Activated CD4-positive, CD25-positive, alpha-beta regulatory T cell treated with anti-CD3 and anti-CD28 coated beads, Interleukin-2, amount 50 U/mL, for 72 hours (primary cell): Measurements from ENCODE around the gene M6PR.
"Not testable (repeated sequence)": the region's sequence is repeated elsewhere in the genome, so short reads cannot be mapped to it uniquely, and the experiment has no call there.

Source experiments
- DNase-seq: peaks from one replicate; pipeline ENCODE4 v3.0.0; 2021

Gene M6PR

GRCh38 chr12:8950702-8951478 lies 1.4 kb upstream of the M6PR start:
- DNase-seq = no peak

GRCh38 chr12:8950221-8950527 lies 729 bp upstream of the M6PR start:
- DNase-seq = no peak

GRCh38 chr12:8948701-8949341 lies 624 bp downstream of the M6PR start:
- no peak for DNase-seq

GRCh38 chr12:8947737-8948136 lies 1.7 kb downstream of the M6PR start:
- DNase-seq = no peak

GRCh38 chr12:8946733-8947132 lies 2.7 kb downstream of the M6PR start:
- no peak for DNase-seq

GRCh38 chr12:8943565-8944186 lies 5.8 kb downstream of the M6PR start:
- no peak for DNase-seq

- DNase-seq = no peak
Observed at GRCh38 chr12:8941691-8942478, 7.6 kb downstream of the M6PR start.

GRCh38 chr12:8937842-8938442 lies 11.5 kb downstream of the M6PR start:
- DNase-seq = not testable (repeated sequence)

GRCh38 chr12:8936735-8937134 lies 12.7 kb downstream of the M6PR start:
- DNase-seq = no peak

- DNase-seq = not testable (repeated sequence)
Observed at GRCh38 chr12:8934080-8934479, 15.4 kb downstream of the M6PR start.

- DNase-seq = not testable (repeated sequence)
Observed at GRCh38 chr12:8932464-8932863, 17.0 kb downstream of the M6PR start.

- DNase-seq = not testable (repeated sequence)
Observed at GRCh38 chr12:8930655-8931323, 18.7 kb downstream of the M6PR start.

GRCh38 chr12:8922544-8922943 lies 26.9 kb downstream of the M6PR start:
- DNase-seq = no peak

- not testable (repeated sequence) for DNase-seq
Observed at GRCh38 chr12:8919643-8920042, 29.8 kb downstream of the M6PR start.

GRCh38 chr12:8917751-8918150 lies 31.7 kb downstream of the M6PR start:
- no peak for DNase-seq

- no peak for DNase-seq
Observed at GRCh38 chr12:8917031-8917430, 32.4 kb downstream of the M6PR start.

GRCh38 chr12:8916154-8916553 lies 33.3 kb downstream of the M6PR start:
- DNase-seq = no peak

- DNase-seq = peak; percentile 64
Observed at GRCh38 chr12:8914716-8915526, 34.5 kb downstream of the M6PR start.

GRCh38 chr12:8914033-8914715 lies 35.3 kb downstream of the M6PR start, which contains the start of gene PHC1:
Gene PHC1 (plus strand): TSS chr12:8914509. CDS start chr12:8917678, 3,169 bp downstream.
- peak; percentile 69 for DNase-seq

- DNase-seq = no peak
Observed at GRCh38 chr12:8913702-8914032, 35.8 kb downstream of the M6PR start.

GRCh38 chr12:8912914-8913313 lies 36.5 kb downstream of the M6PR start:
- no peak for DNase-seq
